Progenitor cell of endocrine pancreas (in vitro differentiated cells): ENCODE measurements around the gene NSMF. TPM values are rescaled to one million over a fixed set of nuclear protein-coding genes. Genes with fewer than 3 reads are reported as not detected.

Source experiments
- DNase-seq: peaks from one replicate; pipeline ENCODE4 v3.0.0; 2021; ENCODE audit warnings: low spot score; ENCODE audit not compliant: unreplicated experiment
- H3K27ac Mint-ChIP-seq: 2 replicates; pipeline ENCODE4 v1.8.0; 2021; ENCODE audit warnings: mild to moderate bottlenecking, moderate library complexity, mixed read lengths
- H3K27me3 Mint-ChIP-seq: 2 replicates; pipeline ENCODE4 v1.8.0; 2021; ENCODE audit warnings: mixed read lengths
- H3K36me3 Mint-ChIP-seq: 2 replicates; pipeline ENCODE4 v1.8.0; 2022; ENCODE audit warnings: mixed read lengths; ENCODE audit not compliant: insufficient read depth
- H3K4me1 Mint-ChIP-seq: 2 replicates; pipeline ENCODE4 v1.8.0; 2021; ENCODE audit warnings: low read depth, mixed read lengths
- H3K4me3 Mint-ChIP-seq: 2 replicates; pipeline ENCODE4 v1.8.0; 2021; ENCODE audit warnings: low read depth, mild to moderate bottlenecking, moderate library complexity, mixed read lengths
- H3K9me3 Mint-ChIP-seq: 2 replicates; pipeline ENCODE4 v1.8.0; 2021; ENCODE audit warnings: low read depth, mixed read lengths
- total RNA-seq: library from RNA; stranded (reverse); gene quantifications from 2 replicates; pipeline ENCODE4 v1.2.1, GENCODE V29; 2021
- TF ChIP-seq, protein P1 (sequence below): fragments of 200-600 bp; sonication (generic); IDR thresholded peaks from one replicate; pipeline ENCODE4 v1.5.0; 2021; ENCODE audit warnings: antibody characterized with exemption, mild to moderate bottlenecking; ENCODE audit not compliant: unreplicated experiment

NSMF gene
- total RNA-seq, 1 donor from 2014 or later: 57.4 TPM

GRCh38 chr9:137488327-137488653 is 29.2 kb upstream of the NSMF start:
- no peak for DNase-seq
- H3K36me3 Mint-ChIP-seq: no peaks in the 10 kb centered on the region
- no peak overlapping the region for H3K27ac Mint-ChIP-seq
- H3K4me1 Mint-ChIP-seq: peaks cover 1% of the 10 kb centered on the region
- no peaks in the 10 kb centered on the region for H3K9me3 Mint-ChIP-seq
- TF ChIP-seq, protein P1, sequence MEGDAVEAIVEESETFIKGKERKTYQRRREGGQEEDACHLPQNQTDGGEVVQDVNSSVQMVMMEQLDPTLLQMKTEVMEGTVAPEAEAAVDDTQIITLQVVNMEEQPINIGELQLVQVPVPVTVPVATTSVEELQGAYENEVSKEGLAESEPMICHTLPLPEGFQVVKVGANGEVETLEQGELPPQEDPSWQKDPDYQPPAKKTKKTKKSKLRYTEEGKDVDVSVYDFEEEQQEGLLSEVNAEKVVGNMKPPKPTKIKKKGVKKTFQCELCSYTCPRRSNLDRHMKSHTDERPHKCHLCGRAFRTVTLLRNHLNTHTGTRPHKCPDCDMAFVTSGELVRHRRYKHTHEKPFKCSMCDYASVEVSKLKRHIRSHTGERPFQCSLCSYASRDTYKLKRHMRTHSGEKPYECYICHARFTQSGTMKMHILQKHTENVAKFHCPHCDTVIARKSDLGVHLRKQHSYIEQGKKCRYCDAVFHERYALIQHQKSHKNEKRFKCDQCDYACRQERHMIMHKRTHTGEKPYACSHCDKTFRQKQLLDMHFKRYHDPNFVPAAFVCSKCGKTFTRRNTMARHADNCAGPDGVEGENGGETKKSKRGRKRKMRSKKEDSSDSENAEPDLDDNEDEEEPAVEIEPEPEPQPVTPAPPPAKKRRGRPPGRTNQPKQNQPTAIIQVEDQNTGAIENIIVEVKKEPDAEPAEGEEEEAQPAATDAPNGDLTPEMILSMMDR: no peak
- no peak overlapping the region for H3K4me3 Mint-ChIP-seq
- H3K27me3 Mint-ChIP-seq: no peaks in the 10 kb centered on the region

GRCh38 chr9:137487454-137488326 is 28.6 kb upstream of the NSMF start:
- H3K4me3 Mint-ChIP-seq: no peak overlapping the region
- H3K36me3 Mint-ChIP-seq: no peaks in the 10 kb centered on the region
- H3K27me3 Mint-ChIP-seq: no peaks in the 10 kb centered on the region
- no peak for DNase-seq
- no peaks in the 10 kb centered on the region for H3K9me3 Mint-ChIP-seq
- no peak overlapping the region for H3K27ac Mint-ChIP-seq
- TF ChIP-seq, protein P1: no peak
- H3K4me1 Mint-ChIP-seq: peaks cover 1% of the 10 kb centered on the region

- Mint-ChIP-seq H3K4me3 (no peak overlapping the region), H3K27me3 (no peaks in the 10 kb centered on the region), H3K9me3 (no peaks in the 10 kb centered on the region), H3K27ac (no peak overlapping the region), H3K36me3 (no peaks in the 10 kb centered on the region), H3K4me1 (peaks cover 1% of the 10 kb centered on the region)
- DNase-seq: no peak
- TF ChIP-seq, protein P1: no peak
Measured at GRCh38 chr9:137486545-137487453, 27.7 kb upstream of the NSMF start.

DNA sequence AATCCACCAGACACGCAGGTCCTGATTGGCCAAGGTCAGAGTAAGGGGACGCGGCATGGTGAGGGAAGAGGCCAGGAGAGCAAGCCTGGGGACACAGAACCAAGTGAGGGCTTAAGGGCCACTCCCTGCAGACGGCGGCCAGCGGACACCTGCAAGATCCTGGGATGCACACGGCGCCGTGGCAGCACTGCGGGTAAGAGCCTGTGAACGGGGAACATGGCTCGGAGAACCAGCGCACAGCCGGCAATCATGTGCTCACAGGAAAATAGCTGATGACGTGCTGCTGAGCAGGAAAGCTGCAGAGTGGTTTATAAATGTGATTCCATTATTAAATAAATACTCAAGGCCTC is 27.0 kb upstream of the NSMF start:
- H3K9me3 Mint-ChIP-seq: no peaks in the 10 kb centered on the region
- H3K27ac Mint-ChIP-seq: no peak overlapping the region
- no peak for DNase-seq
- no peaks in the 10 kb centered on the region for H3K27me3 Mint-ChIP-seq
- peaks cover 1% of the 10 kb centered on the region for H3K4me1 Mint-ChIP-seq
- no peak overlapping the region for H3K4me3 Mint-ChIP-seq
- TF ChIP-seq, protein P1: no peak
- no peaks in the 10 kb centered on the region for H3K36me3 Mint-ChIP-seq

- TF ChIP-seq, protein P1: no peak
- peaks cover 1% of the 10 kb centered on the region for H3K4me1 Mint-ChIP-seq
- no peak overlapping the region for H3K27ac Mint-ChIP-seq
Measured at GRCh38 chr9:137485343-137486140, 26.4 kb upstream of the NSMF start.

More at GRCh38 chr9:137485343-137486140, 26.4 kb upstream of the NSMF start:
- Mint-ChIP-seq H3K27me3 (no peaks in the 10 kb centered on the region), H3K9me3 (no peaks in the 10 kb centered on the region), H3K4me3 (no peak overlapping the region), H3K36me3 (no peaks in the 10 kb centered on the region)
- DNase-seq: no peak
